Activated T-cell treated with anti-CD3 and anti-CD28 coated beads for 24 hours (primary cell): ENCODE results near the gene ABCF1.
"Not testable (repeated sequence)": the region's sequence is repeated elsewhere in the genome, so short reads cannot be mapped to it uniquely, and the experiment has no call there.

ENCODE experiments used
- DNase-seq: peaks from one replicate; pipeline ENCODE4 v3.0.0-alpha.2; 2020; ENCODE audit warnings: low read depth

ABCF1 gene

DNA sequence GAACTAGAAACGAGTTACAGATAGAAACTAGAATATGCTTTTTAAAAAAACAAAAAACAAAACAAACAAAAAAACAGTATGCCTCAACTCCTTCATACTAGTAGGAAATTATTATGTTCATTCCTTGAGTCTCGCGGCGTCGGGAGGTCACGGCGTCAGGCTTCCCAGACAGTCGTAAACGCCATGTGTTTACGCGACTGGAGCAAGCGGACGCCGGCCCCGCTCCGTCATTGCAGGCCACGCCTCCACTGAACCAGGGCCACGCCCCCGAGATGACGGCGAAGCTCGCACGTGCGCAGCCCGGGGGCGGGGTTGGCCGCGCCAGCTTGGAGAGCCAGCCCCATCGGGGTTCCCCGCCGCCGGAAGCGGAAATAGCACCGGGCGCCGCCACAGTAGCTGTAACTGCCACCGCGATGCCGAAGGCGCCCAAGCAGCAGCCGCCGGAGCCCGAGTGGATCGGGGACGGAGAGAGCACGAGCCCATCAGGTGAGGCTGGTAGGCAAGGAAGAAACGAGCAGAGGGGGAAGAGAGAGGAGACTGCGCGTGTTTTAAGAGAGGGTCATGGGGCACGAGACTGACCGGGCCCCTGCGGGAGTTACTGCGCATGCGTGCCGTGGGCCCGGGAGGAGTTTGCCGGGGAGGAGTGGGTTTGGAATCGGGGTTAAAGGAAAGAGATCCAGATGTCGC, at the start of gene ABCF1:
ABCF1 (plus strand) TSS at position 368 of the 687 bp plus-strand sequence; CDS start at position 414, 46 bp downstream.
- peak; percentile 100 for DNase-seq

DNA sequence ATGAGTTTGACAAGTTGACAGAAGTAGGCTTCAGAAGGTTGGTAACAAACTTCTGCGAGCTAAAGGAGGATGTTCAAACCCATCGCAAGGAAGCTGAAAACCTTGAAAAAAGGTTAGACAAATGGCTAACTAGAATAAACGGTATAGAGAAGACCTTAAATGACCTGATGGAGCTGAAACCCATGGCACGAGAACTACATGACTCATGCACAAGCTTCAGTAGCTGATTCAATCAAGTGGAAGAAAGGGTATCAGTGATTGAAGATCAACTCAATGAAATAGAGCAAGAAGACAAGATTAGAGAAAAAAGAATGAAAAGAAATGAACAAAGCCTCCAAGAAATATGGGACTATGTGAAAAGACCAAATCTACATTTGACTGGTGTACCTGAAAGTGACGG, 49.3 kb upstream of the ABCF1 start:
- not testable (repeated sequence) for DNase-seq

DNA sequence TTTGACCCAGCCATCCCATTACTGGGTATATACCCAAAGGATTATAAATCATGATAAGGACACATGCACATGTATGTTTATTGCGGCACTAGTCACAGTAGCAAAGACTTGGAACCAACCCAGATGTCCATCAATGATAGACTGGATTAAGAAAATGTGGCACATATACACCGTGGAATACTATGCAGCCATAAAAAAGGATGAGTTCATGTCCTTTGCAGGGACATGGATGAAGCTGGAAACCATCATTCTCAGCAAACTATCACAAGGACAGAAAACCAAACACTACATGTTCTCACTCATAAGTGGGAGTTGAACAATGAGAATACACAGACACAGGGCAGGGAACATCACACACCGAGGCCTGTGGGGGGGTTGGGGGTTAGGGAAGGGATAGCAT, 44.8 kb upstream of the ABCF1 start:
- DNase-seq: not testable (repeated sequence)

DNA sequence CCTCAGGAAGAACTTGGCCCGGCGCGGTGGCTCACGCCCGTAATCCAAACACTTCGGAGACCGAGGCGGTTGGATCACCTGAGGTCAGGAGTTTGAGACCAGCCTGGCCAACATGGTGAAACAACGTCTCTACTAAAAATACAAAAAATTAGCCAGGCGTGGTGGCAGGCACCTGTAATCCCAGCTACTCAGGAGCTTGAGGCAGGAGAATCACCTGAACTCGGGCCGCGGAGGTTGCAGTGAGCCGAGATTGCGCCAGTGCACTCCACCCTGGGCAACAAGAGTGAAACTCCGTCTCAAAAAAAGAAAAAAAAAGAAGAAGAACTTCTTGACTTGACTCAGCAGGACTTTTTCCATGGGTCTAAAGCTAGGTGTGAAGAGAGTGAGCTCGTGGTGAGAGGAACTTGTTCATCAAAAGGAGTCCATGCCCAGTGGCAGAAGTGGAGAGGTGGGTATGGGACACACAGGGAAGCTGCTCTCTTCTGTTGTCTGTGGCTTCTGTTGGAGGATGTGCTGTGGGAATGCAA, 41.8 kb upstream of the ABCF1 start:
- peak; percentile 38 for DNase-seq

DNA sequence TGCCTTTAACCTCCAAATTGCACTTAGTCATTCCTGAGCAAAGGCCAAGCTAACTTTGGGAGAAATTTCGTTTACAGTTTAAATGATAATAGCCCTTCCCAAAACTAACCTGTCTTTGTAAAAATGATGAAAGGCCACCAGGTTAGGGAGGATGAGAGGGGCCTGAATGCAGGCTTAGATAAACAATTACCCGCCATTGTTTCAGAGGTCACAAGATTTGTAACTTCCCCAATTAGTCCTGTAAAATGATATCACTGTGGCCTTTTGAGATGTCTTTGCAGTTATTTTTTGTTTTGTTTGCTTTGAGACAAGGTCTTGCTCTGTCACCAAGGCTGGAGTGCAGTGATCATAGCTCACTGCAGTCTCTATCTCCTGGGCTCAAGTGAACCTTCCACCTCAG, 41.2 kb upstream of the ABCF1 start:
- no peak for DNase-seq

DNA sequence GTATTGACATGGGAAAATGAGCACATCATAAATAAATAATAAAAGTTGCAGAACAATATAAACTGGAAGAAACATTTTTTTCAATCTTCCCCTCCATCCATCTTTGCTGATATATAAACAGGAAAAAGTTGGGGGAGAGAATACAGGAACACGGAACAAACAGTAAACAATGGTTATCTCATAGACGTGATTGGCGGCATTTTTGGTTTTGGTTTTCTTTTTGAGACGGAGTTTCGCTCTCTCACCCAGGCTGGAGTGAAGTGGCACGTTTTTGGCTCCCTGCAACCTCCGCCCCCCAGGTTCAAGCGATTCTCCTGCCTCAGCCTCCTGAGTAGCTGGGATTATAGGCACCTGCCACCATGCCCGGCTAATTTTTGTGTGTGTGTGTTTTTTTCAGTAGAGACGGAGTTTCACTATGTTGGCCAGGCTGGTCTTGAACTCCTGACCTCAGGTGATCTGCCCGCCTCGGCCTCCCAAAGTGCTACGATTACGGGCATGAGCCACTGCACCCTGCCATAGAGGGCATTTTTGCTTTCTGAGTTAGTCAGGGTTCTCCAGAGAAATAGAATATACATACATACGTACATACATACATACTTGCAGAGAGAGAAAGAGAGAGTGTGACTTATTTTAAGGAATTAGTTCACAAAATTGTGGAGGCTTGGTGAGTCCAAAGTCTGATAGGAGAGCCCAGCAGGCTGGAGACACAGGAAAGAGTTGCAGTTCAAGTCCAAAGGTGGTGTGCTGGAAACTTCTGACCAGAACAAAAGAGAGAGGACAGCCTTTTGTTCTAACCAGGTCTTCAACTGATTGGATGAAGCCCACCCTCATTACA, 37.6 kb upstream of the ABCF1 start:
- no peak for DNase-seq

DNA sequence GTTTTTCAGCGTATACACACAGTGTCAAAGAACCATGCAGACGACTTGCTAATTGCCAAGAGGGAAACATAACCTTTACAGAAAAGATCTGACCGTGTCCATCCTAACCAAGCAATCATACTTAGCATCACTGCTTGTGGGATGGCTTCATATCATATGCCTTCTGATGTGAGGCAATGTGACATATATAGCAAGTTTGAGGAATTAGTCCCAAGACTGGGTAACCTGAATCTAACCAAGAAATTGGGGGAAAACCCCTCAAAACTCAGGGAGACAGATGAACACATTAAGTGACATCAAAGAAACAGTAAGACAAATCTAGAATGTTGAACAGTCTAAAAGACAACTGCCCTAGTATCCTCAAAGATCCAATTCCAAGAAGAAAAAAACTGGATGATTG, 33.3 kb upstream of the ABCF1 start:
- DNase-seq: no peak

DNA sequence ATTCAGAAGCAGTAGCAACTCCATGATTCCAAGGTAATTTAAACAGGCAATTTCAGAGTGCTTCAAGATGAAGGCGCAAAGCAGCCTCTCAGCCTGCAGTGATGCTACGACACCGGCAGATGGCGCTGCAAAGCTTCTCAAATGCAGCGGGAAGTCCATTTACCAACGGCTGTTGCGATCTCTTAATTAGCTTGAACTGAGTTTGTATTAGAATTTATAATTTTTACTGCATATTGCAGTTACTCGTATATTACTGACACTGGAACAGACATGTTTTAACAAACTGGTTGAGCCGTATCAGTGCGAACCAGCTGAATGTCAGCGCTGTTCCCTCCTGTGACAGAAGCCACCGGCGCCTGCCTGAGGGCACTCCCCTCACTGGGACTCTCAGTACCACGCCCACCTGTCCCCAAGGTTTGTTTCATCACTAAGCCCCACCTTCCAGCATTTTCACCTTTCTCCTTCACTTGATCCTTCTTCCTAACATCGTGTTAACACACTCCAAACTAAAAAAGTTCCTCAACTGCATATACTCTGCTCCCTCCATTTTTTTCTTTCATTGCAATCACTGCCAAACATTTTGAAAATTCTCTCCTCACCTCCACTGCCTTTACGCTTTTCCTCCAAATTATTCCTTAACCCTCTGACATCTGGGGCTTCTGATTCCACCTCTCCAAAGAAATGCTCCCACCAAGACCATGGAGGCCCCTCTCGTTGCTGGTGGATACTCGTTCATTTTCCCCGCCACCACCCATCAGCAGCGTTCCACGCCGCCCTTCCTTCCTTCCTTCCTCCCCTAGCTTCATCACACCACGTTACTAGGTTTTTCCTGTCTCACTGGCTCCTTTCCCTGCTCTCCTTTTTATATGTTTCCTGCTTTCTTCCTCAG, 29.5 kb upstream of the ABCF1 start:
- DNase-seq: peak; percentile 74

DNA sequence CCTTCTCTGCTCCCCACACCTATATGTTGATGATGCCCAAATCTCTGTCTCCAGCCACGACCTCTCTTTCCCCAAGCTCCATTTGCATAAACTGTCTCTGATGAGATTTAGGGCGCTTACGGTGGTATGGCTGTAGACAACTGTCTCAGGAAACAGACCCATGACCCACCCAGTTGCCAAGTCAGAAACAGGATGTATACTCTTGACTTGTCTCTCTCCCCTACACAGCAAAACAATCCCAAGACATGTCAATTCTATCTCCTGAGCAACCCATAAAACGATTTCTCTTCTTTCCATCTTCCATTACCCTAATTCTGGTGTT, 28.9 kb upstream of the ABCF1 start:
- no peak for DNase-seq

DNA sequence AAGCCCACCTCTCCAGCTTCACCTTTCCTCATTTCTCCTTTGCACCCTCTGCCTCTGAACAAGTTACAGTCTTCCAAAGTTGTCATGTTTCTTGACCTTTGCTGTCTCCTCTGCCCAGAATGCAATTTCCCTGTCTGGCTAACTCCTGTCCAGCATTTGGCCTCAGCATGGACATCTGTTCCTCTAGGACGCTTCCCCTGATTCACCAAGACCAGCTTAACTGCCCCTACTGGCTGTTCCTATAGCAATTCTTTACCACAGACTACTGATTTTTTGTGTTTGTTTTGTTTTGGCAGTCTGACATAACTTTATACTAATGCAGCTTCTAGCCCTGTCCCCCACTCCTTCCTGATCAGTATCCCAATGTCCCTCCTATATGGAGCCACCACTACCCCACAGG, 28.3 kb upstream of the ABCF1 start:
- no peak for DNase-seq

DNA sequence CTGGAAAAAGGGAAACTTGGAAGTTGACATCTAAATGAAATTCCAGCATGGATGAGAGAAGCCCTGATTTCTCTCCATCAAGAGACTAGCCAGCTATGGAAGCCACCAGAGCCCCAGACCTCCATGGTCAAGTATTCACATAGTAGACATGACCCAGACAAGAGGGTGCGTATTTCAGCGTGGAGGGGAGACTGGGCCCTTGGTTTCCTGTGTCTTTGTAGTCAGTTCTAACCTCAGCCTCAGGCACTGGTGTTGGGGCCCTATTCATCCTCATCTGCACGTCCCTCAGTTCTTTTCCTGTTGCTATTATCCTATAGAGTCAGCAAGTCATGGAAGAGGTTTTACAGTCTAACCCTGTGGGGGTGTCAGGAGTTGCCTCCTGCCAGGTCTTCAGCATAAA, 27.4 kb upstream of the ABCF1 start:
- DNase-seq: no peak

DNA sequence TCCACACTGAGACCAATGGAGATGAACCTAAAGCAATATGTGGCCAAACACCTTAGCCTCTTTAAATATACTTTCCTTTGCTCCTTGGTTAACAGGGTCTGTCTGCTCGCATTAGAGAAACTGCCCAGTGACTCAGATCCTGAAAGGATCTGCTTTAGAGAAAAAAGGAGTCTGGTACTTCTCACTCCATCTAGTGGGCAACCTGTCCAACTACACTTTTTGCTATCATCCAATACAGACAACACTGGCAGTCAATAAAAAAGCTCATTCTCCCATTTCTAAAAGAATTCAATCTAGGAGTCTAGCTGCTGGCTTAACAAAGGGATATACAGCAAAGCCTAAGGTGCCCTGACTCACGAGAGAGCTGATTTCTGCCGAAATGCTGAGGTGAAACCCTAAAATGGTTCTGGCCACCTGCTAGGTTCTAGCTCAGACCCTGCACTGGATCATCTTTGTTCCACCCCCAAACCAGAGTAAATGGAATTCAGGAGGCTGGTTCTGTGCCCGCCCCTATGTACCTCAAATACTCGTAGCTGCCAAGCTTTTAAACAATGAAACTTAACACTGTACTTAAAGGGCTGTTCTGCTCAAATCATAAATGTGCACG, 26.5 kb upstream of the ABCF1 start:
- DNase-seq: no peak

DNA sequence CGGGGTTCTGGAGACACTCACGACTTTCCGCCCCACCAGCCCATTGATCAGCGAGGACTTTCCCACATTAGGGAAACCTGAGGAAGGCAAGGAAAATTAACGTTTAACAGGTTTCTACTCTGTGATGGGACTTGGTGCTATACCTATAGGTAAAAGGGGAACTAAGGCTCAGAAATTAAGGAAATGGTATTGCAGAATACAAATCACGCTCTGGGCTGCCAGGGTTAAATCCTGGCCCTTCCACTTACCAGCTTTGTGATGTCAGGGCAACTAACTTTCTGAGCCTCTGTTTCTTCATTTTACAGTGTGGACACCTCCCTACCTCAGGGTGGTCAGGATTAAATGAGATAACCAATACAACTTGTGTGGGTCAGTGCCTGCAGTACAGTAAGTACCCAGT, 23.8 kb upstream of the ABCF1 start:
- no peak for DNase-seq

DNA sequence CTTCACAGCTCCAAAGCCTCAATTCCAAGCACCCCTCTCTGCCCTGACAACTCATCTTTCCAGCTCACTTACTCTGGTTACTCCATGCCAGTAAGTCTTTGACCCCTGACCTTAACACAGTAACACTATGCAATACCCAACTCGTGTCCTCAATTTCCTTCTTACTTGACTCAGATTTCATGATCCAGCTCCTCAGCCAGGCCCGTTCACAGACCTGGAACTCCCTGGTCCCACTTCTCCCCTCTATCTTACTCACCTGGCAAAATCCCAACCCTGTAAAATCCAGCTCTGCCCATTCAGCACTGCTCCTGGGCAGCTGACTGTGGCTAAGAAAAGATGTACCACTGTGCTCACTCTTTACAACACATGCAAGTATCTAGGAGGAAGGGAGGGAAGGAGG, 22.9 kb upstream of the ABCF1 start:
- no peak for DNase-seq

DNA sequence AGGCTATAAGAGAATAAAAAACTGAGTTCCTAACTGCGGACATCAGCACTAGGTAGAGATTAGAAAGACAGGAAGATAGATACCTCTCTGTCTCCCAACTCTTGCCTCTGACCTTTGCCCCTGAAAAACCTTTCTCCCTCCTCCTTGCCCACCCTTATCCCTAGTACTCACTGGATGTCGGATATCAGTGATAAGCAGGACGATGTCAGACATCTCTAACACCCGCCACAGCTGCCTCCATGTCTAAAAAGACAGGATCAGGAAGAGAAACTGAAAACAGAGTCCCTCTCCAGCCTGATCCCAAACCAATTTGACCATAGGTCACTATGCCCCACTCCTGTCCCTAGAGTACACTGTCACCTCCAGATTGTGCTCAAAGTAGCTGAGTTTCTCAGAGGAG, 16.8 kb upstream of the ABCF1 start:
- DNase-seq: no peak

DNA sequence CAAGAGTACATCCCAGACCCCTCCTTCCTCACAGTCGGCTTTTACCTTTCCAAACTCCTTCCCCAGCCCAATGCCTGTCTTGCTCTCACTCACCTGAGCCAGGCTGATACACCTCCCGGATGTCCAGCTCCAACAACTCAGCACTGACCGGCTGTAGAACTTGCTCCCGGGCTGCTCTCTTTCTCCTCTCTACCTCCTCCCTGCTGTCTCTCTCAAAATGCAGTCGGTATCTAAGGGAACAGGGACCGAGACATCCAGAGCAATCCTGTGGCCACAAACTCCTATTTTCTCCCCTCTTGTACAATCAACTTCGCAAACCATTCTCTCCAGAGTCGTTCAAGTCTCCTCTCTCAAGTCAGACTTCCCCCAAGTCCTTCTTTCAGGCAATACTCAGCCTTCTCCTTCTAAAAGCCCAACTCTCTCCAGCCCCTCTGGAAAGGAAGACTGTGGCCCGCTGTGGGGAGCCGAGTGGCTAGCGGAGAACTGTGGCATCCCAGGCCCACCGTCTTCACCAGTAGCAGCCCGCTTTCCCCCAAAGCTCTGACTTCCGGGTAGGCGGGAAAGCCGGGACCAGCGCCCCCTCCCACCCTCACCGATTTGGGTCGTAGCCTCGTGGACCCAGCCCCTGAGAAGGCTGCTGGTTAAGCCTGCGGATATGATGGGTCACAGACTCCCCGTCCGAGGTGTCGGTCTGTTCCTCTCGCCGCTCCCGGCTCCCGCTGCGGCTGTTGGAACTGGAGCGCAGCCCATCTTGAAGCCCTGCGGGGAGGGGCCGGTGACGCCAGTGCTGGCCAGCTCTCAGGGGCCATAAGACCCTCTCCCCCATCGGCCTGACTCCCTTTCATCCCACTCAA, 16.1 kb upstream of the ABCF1 start:
- no peak for DNase-seq

DNA sequence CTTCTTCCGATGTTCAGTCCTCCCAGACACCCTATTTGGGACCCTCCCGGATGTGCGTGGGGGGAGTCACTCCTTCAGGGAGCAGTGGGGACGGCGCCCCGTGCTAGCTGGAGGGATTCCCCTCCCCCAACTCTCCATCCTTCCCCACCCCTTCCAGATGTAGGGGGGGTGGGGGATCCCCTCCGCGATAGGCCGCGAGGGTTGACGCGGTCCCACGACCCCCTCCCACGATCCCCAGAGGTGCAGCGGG, 15.5 kb upstream of the ABCF1 start:
- DNase-seq: no peak

DNA sequence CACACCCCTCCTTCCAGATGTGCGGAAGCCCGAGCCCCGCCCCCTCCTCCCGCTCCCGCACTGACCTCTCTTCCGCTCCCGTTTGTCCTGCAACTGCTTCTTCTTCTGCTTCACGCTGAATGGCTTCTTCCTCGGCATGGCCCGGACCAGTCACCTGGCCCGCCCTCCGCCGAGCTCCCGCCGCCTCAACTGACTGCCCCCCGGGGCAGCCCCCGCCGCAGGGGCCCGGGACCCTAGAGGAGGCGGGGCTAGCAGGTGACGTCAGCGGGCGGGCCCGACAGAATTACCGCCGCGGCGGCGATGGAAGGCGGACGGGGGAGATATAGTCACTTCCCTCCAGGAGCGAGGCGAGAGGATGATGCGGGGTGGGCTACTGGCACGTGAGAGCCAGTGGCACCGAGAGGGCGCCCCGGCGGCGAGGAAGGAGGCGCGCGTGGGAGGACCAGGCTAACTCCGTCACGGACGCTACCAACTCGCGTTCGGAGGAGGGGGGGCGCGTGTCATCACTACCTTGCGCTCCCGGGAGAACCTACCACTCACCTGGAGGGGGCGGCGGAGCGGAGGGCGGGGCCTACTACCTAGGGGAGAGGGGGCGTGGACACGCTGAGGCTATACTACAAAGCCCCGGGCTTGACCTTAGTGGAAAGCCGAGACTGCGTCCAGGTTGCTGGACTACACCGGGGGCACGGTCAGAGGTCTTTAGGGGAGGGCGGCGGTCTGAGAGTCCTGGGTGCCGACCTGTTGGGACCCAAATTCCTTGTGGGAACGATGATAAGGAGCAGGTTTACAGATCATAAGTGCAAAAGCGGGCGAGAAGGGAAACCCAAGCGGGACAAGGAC, 15.0 kb upstream of the ABCF1 start, which contains the start of gene GNL1:
GNL1 (minus strand) TSS at position 424 of the 840 bp plus-strand sequence; CDS start at position 138, 286 bp downstream.
- peak; percentile 97 for DNase-seq

DNA sequence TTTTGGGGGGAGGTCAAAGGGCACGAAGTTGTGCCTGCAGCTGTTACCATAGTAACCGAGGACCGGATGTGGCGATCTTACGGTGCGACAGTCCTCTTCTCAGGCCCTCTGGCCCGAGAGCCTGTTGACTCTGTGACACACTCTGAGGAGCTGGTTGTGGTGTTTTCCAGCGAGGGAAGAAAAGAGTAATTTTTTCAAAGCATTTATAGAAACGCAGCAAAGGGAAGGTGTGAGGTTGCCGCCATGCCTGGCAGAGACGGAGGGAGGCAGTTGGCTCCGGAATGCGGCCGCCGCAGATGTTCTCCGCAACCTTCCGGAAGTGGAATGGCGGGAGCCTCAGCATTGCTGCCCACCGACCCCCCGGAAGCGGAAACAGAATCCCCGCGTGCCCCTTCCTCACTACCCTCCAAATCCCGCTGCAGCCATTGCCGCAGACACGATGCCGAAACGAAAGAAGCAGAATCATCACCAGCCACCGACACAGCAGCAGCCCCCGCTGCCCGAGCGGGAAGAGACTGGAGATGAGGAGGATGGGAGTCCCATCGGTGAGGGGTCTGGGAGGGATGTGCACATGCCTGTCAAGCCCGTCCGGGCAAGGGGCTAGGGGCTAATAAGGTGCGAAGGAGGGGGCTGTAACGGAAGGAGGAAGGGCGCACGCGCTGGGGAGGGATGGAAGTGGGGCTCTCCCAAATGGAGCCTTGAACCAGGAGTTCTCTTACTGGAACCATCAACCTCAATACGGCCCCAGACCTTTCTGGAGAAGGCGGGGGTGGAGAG, 14.1 kb upstream of the ABCF1 start, which contains the start of gene PRR3:
PRR3 (plus strand) TSS at position 390 of the 777 bp plus-strand sequence; CDS start at position 440, 50 bp downstream.
- DNase-seq: peak; percentile 82

DNA sequence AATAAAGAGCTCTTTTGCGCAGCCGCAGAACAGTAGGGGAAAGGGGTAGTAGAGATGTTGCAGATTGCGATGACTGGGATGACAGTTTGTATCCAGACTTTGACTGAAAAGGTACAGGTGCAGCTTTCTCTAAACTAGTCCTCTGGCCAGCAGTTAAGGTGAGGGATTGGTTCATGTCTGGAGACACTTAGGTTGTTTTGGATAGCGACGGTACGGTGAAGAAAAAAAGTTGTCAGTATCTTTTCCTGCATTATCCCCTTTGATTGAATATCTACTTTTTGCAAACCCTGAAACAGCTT, 13.6 kb upstream of the ABCF1 start:
- peak; percentile 45 for DNase-seq
